Measurements from ENCODE around the gene FOXB2. TPM values are rescaled to one million over a fixed set of nuclear protein-coding genes. Genes with fewer than 3 reads are reported as not detected.
A peak's percentile ranks its signal among the peaks of the same experiment; 100 is the strongest.

The FOXB2 gene
- polyA plus RNA-seq, 1 donor from 2014 or later, result not detected

DNA sequence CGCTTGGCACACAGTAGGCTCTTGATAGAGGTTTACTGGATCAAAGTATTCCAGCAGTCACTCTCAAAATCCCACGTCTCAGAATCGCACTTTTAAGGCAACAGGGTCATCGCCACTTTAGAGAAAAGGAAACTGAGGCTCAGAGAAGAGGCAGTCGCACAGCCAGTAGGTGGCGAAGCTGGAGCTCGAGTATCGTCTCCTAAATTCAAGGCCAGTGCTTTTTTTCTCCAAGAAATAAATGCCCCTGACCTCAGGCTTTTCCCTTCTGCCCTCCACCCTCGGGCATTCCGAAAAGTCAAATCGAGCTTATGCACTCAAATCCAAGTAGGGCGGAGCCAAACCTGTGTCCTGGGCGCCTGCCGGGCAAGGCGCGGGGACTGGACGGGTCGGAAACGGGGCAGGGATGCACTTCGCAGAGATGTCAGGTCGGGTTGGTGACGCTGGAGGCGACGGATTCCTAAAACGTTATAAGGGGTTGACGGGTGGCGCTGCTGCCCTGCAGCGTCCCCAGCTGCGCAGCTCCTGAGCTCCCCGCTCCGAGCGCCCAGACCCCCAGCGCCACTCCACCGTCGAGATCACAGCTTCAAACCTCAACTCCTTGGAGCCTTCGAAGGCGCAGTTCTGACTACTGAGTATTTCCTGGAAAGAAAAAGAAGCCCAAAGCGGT, 4.7 kb upstream of the FOXB2 start:
- Histone ChIP-seq H3K27me3 (ENCODE audit: insufficient read depth, low read depth, low read length) (peaks cover 96% of the 10 kb centered on the region), H3K27ac (ENCODE audit: low read length) (no peak overlapping the region), H3K79me2 (replicated peaks; ENCODE audit: insufficient read depth, low read length) (no peaks in the 10 kb centered on the region), H4K20me1 (ENCODE audit: insufficient read depth) (no peaks in the 10 kb centered on the region), H3K9me2 (ENCODE audit: insufficient read depth, low read length) (no peaks in the 10 kb centered on the region), H3F3A (ENCODE audit: insufficient read depth, low read length, poor library complexity, severe bottlenecking) (no peaks in the 10 kb centered on the region), H3K4me3 (ENCODE audit: low read length) (no peak overlapping the region), H3K9me3 (ENCODE audit: low read length) (no peaks in the 10 kb centered on the region), H3K4me2 (ENCODE audit: low read length) (no peak overlapping the region), H2AFZ (ENCODE audit: low read depth, low read length) (no peak overlapping the region), H3K36me3 (ENCODE audit: insufficient read depth, low read length) (no peaks in the 10 kb centered on the region), H3K9ac (ENCODE audit: low read length) (no peak overlapping the region)
- TF ChIP-seq CTCF (IDR thresholded peaks at IDR 0.05; ENCODE audit: poor library complexity, severe bottlenecking) (no peak), EZH2 (IDR thresholded peaks at IDR 0.05; ENCODE audit: borderline replicate concordance, insufficient read depth, low read length, poor library complexity, severe bottlenecking) (peak; percentile 95), MXI1 (conservative IDR thresholded peaks at IDR 0.05; ENCODE audit: poor library complexity, severe bottlenecking) (no peak)
- TF ChIP-seq, protein P1, sequence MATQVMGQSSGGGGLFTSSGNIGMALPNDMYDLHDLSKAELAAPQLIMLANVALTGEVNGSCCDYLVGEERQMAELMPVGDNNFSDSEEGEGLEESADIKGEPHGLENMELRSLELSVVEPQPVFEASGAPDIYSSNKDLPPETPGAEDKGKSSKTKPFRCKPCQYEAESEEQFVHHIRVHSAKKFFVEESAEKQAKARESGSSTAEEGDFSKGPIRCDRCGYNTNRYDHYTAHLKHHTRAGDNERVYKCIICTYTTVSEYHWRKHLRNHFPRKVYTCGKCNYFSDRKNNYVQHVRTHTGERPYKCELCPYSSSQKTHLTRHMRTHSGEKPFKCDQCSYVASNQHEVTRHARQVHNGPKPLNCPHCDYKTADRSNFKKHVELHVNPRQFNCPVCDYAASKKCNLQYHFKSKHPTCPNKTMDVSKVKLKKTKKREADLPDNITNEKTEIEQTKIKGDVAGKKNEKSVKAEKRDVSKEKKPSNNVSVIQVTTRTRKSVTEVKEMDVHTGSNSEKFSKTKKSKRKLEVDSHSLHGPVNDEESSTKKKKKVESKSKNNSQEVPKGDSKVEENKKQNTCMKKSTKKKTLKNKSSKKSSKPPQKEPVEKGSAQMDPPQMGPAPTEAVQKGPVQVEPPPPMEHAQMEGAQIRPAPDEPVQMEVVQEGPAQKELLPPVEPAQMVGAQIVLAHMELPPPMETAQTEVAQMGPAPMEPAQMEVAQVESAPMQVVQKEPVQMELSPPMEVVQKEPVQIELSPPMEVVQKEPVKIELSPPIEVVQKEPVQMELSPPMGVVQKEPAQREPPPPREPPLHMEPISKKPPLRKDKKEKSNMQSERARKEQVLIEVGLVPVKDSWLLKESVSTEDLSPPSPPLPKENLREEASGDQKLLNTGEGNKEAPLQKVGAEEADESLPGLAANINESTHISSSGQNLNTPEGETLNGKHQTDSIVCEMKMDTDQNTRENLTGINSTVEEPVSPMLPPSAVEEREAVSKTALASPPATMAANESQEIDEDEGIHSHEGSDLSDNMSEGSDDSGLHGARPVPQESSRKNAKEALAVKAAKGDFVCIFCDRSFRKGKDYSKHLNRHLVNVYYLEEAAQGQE (IDR thresholded peaks at IDR 0.05; ENCODE audit: borderline replicate concordance), result no peak

DNA sequence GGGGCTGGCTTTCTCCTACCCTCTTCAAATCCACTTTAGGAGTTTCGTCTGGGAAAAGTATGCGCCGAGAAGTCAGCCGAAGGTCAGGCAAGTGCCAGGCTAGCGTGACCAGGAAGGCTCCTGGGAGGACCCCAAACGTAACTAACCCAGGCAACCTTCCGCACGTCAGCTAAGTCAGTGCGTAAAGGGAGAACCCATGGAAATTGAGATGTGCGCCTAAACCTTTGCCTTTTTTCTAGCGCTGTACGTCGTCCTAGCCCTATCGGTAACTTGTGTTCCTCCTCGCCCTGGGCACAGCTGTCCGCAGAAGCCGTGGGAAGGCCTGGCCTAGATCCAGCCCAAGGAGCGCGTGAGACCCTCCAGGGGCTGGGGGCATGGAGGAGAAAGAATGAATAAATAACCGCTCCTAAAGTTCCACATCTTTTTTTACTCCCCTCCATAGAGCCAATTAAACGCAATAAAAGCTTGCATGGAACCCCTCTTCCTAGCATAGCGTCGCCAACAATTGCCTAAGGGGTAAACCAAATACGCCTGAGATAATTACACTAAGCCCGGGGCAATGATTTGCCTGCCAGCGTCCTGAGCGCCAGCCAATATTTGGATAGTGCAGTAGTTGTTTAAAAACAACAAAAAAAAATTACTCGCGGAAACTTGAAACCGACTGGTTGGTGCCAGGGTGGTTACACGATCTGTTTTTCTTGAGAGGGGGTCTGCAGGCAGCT, 4.0 kb upstream of the FOXB2 start:
- no peaks in the 10 kb centered on the region for H3F3A ChIP-seq (ENCODE audit: insufficient read depth, low read length, poor library complexity, severe bottlenecking)
- no peak overlapping the region for H3K9ac ChIP-seq (ENCODE audit: low read length)
- H3K4me3 ChIP-seq (ENCODE audit: low read length), result peak overlapping the region; percentile 54
- TF ChIP-seq RAD21 (conservative IDR thresholded peaks at IDR 0.05) (no peak), MXI1 (conservative IDR thresholded peaks at IDR 0.05; ENCODE audit: poor library complexity, severe bottlenecking) (no peak), POLR2AphosphoS5 (IDR thresholded peaks at IDR 0.05) (no peak), TAF1 (IDR thresholded peaks at IDR 0.05; ENCODE audit: low read depth) (no peak), EP300 (conservative IDR thresholded peaks at IDR 0.05; ENCODE audit: poor library complexity, severe bottlenecking) (no peak), SMC3 (conservative IDR thresholded peaks at IDR 0.05; ENCODE audit: poor library complexity) (no peak), CTCF (IDR thresholded peaks at IDR 0.05; ENCODE audit: poor library complexity, severe bottlenecking) (no peak), EZH2 (IDR thresholded peaks at IDR 0.05; ENCODE audit: borderline replicate concordance, insufficient read depth, low read length, poor library complexity, severe bottlenecking) (no peak)
- TF ChIP-seq, protein P1 (IDR thresholded peaks at IDR 0.05; ENCODE audit: borderline replicate concordance), result no peak
- H3K9me3 ChIP-seq (ENCODE audit: low read length), result no peaks in the 10 kb centered on the region
- no peaks in the 10 kb centered on the region for H3K79me2 ChIP-seq (replicated peaks; ENCODE audit: insufficient read depth, low read length)
- H3K27ac ChIP-seq (ENCODE audit: low read length), result no peak overlapping the region
- peaks cover 99% of the 10 kb centered on the region for H3K27me3 ChIP-seq (ENCODE audit: insufficient read depth, low read depth, low read length)
- no peak overlapping the region for H2AFZ ChIP-seq (ENCODE audit: low read depth, low read length)
- H3K9me2 ChIP-seq (ENCODE audit: insufficient read depth, low read length), result no peaks in the 10 kb centered on the region
- no peak overlapping the region for H3K4me2 ChIP-seq (ENCODE audit: low read length)
- no peaks in the 10 kb centered on the region for H4K20me1 ChIP-seq (ENCODE audit: insufficient read depth)
- H3K36me3 ChIP-seq (ENCODE audit: insufficient read depth, low read length), result no peaks in the 10 kb centered on the region
